ENCODE data around the gene HDAC10. TPM values are rescaled to one million over a fixed set of nuclear protein-coding genes. Genes with fewer than 3 reads are reported as not detected.

HDAC10 gene
- total RNA-seq, 1 experiment from 2014 or later, result 71.3 TPM

DNA sequence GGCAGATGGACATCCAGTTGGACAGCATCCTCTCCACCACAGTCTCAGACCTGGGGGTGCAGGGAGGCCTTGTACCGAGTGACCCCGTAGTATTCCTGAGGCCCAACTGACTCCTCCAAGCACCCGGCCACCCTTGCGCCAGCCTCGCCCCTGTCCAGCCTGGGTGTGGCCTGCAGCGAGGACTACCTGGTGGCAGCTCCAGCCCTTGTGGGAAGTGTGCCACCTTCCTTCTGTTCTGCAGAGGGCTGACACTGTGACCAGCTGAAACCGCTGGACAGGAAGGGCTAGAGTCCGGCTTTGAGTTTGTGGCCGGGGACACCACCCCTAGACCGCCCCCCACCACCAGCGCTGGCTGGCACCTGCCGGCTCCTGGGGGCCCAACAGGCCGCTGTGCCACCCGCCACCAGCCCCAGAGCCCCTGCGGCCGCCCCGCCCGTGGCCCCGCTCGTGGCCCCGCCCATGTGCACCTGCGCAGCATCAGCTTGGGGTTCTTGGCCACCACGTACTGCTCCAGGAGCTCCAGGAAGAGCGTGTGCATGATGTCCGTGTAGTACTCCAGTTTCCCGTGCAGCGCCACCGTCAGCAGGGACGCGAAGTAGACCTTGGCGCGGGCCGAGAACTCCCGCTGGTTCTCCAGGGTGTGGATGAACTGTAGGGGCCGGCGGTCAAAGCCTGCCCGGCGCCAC is 29.1 kb upstream of the HDAC10 start:
- Histone ChIP-seq H3K36me3 (ENCODE audit: control insufficient read depth, insufficient read depth, low read length) (0 out of 2 replicates have a peak, but pooled peaks cover 2% of the 10 kb centered on the region), H3K9me3 (ENCODE audit: control insufficient read depth, insufficient read depth, low read depth, low read length) (no peaks in the 10 kb centered on the region)
- CTCF ChIA-PET, result no interaction called here

DNA sequence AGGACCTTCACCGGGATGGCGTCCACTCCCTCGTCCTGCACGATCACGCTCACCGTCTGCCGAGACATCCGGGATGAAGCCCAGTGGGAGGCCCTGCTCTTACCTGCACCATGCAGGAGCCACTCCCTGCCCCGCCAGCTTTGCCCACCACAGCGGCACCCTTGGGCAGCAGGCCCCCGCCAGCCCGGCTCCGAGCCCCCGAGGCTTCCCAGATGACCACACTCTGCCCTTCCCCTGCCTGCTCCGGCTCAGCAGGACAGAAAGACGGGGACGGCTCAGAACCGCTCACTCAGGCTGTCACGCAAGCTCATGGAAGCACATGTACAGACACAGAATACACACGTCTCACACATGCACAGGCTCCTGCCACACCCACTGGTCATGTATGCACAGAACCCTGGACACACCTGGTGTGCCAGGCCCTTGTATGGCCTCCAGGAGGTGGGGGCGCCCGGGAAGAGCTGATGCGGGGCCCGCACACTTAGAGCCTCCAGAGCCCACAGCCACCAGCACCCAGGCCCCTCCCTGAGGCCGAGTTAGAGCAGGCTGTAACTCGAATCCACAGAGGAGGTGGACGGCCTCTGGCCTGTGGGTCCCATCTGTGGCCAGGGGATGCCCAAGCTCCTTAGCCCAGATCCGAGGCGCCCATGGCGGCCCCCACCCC is 28.0 kb upstream of the HDAC10 start:
- ATAC-seq, result no peak

More for the DNA sequence above, 29.1 kb upstream of the HDAC10 start:
- DNase-seq (ENCODE audit: low read depth, low spot score) (no peak), ATAC-seq (no peak)
- Histone ChIP-seq H3K4me1 (ENCODE audit: control insufficient read depth, insufficient read depth, low read length) (peaks cover 6% of the 10 kb centered on the region), H3K4me3 (ENCODE audit: low read depth in 2 of 2, low read length in 2 of 2) (no peak overlapping the region), H3K27ac (ENCODE audit: low read length) (no peak overlapping the region), H3K27me3 (ENCODE audit: control insufficient read depth, insufficient read depth, low read length) (no peaks in the 10 kb centered on the region)
- TF ChIP-seq SIN3A (IDR thresholded peaks at IDR 0.05; ENCODE audit: borderline replicate concordance, insufficient read depth, low read depth, low read length), result no peak
- TF ChIP-seq, protein P1, sequence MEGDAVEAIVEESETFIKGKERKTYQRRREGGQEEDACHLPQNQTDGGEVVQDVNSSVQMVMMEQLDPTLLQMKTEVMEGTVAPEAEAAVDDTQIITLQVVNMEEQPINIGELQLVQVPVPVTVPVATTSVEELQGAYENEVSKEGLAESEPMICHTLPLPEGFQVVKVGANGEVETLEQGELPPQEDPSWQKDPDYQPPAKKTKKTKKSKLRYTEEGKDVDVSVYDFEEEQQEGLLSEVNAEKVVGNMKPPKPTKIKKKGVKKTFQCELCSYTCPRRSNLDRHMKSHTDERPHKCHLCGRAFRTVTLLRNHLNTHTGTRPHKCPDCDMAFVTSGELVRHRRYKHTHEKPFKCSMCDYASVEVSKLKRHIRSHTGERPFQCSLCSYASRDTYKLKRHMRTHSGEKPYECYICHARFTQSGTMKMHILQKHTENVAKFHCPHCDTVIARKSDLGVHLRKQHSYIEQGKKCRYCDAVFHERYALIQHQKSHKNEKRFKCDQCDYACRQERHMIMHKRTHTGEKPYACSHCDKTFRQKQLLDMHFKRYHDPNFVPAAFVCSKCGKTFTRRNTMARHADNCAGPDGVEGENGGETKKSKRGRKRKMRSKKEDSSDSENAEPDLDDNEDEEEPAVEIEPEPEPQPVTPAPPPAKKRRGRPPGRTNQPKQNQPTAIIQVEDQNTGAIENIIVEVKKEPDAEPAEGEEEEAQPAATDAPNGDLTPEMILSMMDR (IDR thresholded peaks at IDR 0.05), result no peak
- intact Hi-C loops (cut with micrococcal nuclease; ENCODE audit: unreplicated experiment) (no loop called here), in situ Hi-C loops (cut with HindIII; ENCODE audit: low pct_unique_long_range_greater_than_20kb, low sequenced_read_pairs) (no loop called here)
- no TSS peak for BruUV-seq (replicated peaks)
- POLR2A ChIA-PET, result interaction anchor here (0.6 kb wide), 1 partner anchor 13 kb away, joined by 5 read pairs; no protein-coding TSS in a partner anchor

More for the DNA sequence above, 28.0 kb upstream of the HDAC10 start:
- in situ Hi-C loops (cut with HindIII; ENCODE audit: low pct_unique_long_range_greater_than_20kb, low sequenced_read_pairs) (no loop called here), intact Hi-C loops (cut with micrococcal nuclease; ENCODE audit: unreplicated experiment) (no loop called here)
- TF ChIP-seq TCF7L2 (IDR thresholded peaks at IDR 0.05; ENCODE audit: low read depth, low read length), result no peak
- TF ChIP-seq SIN3A (IDR thresholded peaks at IDR 0.05; ENCODE audit: borderline replicate concordance, insufficient read depth, low read depth, low read length), result no peak
- TF ChIP-seq, protein P1 (IDR thresholded peaks at IDR 0.05), result no peak
- TF ChIP-seq, protein P2, sequence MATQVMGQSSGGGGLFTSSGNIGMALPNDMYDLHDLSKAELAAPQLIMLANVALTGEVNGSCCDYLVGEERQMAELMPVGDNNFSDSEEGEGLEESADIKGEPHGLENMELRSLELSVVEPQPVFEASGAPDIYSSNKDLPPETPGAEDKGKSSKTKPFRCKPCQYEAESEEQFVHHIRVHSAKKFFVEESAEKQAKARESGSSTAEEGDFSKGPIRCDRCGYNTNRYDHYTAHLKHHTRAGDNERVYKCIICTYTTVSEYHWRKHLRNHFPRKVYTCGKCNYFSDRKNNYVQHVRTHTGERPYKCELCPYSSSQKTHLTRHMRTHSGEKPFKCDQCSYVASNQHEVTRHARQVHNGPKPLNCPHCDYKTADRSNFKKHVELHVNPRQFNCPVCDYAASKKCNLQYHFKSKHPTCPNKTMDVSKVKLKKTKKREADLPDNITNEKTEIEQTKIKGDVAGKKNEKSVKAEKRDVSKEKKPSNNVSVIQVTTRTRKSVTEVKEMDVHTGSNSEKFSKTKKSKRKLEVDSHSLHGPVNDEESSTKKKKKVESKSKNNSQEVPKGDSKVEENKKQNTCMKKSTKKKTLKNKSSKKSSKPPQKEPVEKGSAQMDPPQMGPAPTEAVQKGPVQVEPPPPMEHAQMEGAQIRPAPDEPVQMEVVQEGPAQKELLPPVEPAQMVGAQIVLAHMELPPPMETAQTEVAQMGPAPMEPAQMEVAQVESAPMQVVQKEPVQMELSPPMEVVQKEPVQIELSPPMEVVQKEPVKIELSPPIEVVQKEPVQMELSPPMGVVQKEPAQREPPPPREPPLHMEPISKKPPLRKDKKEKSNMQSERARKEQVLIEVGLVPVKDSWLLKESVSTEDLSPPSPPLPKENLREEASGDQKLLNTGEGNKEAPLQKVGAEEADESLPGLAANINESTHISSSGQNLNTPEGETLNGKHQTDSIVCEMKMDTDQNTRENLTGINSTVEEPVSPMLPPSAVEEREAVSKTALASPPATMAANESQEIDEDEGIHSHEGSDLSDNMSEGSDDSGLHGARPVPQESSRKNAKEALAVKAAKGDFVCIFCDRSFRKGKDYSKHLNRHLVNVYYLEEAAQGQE (IDR thresholded peaks at IDR 0.05; ENCODE audit: insufficient read depth in 1 of 2, low read depth in 2 of 2, low read length in 1 of 2), result no peak
- TF ChIP-seq POLR2AphosphoS5 (IDR thresholded peaks at IDR 0.05; ENCODE audit: low read depth, low read length), result no peak
- ChIA-PET POLR2A (no interaction called here), CTCF (no interaction called here)
- Histone ChIP-seq H3K9me3 (ENCODE audit: control insufficient read depth, insufficient read depth, low read depth, low read length) (no peaks in the 10 kb centered on the region), H3K27me3 (ENCODE audit: control insufficient read depth, insufficient read depth, low read length) (no peaks in the 10 kb centered on the region), H3K36me3 (ENCODE audit: control insufficient read depth, insufficient read depth, low read length) (0 out of 2 replicates have a peak, but pooled peaks cover 2% of the 10 kb centered on the region), H3K27ac (ENCODE audit: low read length) (no peak overlapping the region), H3K4me3 (ENCODE audit: low read depth in 2 of 2, low read length in 2 of 2) (no peak overlapping the region), H3K4me1 (ENCODE audit: control insufficient read depth, insufficient read depth, low read length) (peaks cover 13% of the 10 kb centered on the region)
- DNase-seq (ENCODE audit: low read depth, low spot score), result no peak
- BruUV-seq (replicated peaks), result no TSS peak
